ENCODE measurements around the gene NDUFAB1. TPM values are rescaled to one million over a fixed set of nuclear protein-coding genes. Genes with fewer than 3 reads are reported as not detected.

NDUFAB1 gene
- total and polyA plus RNA-seq, 2 donors from 2014 or later: 66.6 to 374 TPM

DNA sequence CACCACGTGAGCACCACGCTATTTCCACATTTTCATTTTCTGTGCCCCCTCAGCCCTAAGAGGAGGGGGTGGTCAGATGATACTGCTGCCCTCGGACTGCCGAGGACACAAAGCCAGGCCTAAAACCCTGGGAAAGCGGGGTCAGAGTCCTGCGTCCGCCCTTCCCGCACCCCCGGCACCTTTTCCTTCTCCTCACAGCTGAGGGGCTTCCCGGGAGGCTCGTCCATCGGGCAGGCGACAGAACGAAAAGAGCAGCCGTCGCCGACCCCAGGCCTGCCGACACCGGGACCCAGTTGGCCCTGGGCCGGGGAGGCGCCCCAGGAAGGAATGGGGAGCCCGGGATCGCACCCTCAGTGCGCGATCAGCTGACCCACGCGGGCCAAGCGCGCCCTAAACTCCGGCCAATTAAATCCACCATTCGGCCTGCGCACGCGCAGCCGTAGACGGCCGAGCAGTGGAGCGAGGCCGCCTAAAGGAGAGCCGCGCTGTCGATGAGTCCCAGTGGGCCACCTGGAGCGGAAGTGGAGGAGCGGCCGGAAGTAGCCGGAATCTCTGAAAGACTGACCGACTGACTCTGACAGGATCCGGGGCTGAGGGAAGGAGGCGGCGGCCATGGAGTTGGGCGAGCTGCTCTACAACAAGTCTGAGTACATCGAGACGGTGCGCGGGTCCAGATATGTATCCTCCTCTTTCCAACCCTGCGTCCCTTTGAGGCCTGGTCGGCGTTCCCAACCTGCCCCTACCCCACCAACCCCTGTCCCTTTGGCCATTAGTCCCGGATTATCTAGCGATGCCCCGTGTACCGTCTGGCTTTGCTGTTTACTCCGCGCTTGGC is 45.0 kb upstream of the NDUFAB1 start, which contains the start of the genes DCTN5 and PALB2:
Gene DCTN5 (plus strand): TSS at position 536 of the 835 bp plus-strand sequence. CDS start 77 bp downstream, at position 613.
Gene PALB2 (minus strand): TSS at position 380 of the 835 bp plus-strand sequence. CDS start 153 bp downstream, at position 227.
- no peak for FAIRE-seq
- Histone ChIP-seq H3K4me1 (ENCODE audit: control insufficient read depth in 2 of 3, insufficient read depth in 2 of 3, low read depth in 1 of 3, low read length in 3 of 3) (peaks cover 0 to 15% (median 3%) of the 10 kb centered on the region in 3 donors), H3K36me3 (ENCODE audit: control insufficient read depth in 2 of 3, insufficient read depth in 3 of 3, low read length in 3 of 3) (peaks cover 4 to 7% (median 7%) of the 10 kb centered on the region in 3 donors), H3K9ac (ENCODE audit: low read length in 3 of 3) (peak within 1 kb of the TSS; percentile 82 to 97 (median 93)), H3K27ac (ENCODE audit: low read depth in 2 of 2, low read length in 2 of 2) (peak within 1 kb of the TSS; percentile 55 to 76), H3K9me3 (ENCODE audit: control insufficient read depth in 2 of 3, insufficient read depth in 1 of 3, low read length in 3 of 3) (no peaks in the 10 kb centered on the region), H3K27me3 (ENCODE audit: control insufficient read depth, insufficient read depth, low read length) (no peaks in the 10 kb centered on the region), H3K4me3 (ENCODE audit: low read length in 3 of 3) (peak within 1 kb of the TSS; percentile 66 to 99 (median 99))
- TF ChIP-seq, protein P1, sequence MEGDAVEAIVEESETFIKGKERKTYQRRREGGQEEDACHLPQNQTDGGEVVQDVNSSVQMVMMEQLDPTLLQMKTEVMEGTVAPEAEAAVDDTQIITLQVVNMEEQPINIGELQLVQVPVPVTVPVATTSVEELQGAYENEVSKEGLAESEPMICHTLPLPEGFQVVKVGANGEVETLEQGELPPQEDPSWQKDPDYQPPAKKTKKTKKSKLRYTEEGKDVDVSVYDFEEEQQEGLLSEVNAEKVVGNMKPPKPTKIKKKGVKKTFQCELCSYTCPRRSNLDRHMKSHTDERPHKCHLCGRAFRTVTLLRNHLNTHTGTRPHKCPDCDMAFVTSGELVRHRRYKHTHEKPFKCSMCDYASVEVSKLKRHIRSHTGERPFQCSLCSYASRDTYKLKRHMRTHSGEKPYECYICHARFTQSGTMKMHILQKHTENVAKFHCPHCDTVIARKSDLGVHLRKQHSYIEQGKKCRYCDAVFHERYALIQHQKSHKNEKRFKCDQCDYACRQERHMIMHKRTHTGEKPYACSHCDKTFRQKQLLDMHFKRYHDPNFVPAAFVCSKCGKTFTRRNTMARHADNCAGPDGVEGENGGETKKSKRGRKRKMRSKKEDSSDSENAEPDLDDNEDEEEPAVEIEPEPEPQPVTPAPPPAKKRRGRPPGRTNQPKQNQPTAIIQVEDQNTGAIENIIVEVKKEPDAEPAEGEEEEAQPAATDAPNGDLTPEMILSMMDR (IDR thresholded peaks at IDR 0.05; ENCODE audit: borderline replicate concordance, extremely low read depth, insufficient read depth): no peak
- DNase-seq: peak; percentile 92 to 98 (median 96)
- intact Hi-C loops (cut with DNase I): no loop called here

DNA sequence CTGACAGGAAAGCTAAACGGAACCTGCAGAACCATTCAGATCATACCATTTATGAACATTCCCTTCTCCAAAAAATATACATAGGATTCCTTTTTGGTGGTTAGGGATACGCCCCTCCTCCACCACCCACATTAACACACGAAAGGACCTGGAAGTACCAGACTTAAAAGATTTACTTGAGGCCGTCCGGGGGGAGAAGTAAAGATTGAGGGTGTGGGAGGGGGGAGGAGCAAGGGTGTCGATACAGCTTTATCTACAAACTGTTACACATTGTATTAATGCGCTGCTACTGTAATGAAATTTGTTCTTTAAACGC is 44.5 kb upstream of the NDUFAB1 start:
- DNase-seq (no peak), FAIRE-seq (no peak)
- Histone ChIP-seq H3K27me3 (ENCODE audit: control insufficient read depth, insufficient read depth, low read length) (no peaks in the 10 kb centered on the region), H3K4me3 (ENCODE audit: low read length in 3 of 3) (peak overlapping the region; percentile 66 to 99 (median 99)), H3K9ac (ENCODE audit: low read length in 3 of 3) (peak overlapping the region; percentile 82 to 97 (median 89)), H3K9me3 (ENCODE audit: control insufficient read depth in 2 of 3, insufficient read depth in 1 of 3, low read length in 3 of 3) (no peaks in the 10 kb centered on the region), H3K27ac (ENCODE audit: low read depth in 2 of 2, low read length in 2 of 2) (peak overlapping the region; percentile 47 to 76), H3K4me1 (ENCODE audit: control insufficient read depth in 2 of 3, insufficient read depth in 2 of 3, low read depth in 1 of 3, low read length in 3 of 3) (peaks cover 0 to 15% (median 3%) of the 10 kb centered on the region in 3 donors), H3K36me3 (ENCODE audit: control insufficient read depth in 2 of 3, insufficient read depth in 3 of 3, low read length in 3 of 3) (peaks cover 3 to 10% (median 6%) of the 10 kb centered on the region in 3 donors)
- TF ChIP-seq, protein P1 (IDR thresholded peaks at IDR 0.05; ENCODE audit: borderline replicate concordance, extremely low read depth, insufficient read depth): no peak
- intact Hi-C loops (cut with DNase I): no loop called here

DNA sequence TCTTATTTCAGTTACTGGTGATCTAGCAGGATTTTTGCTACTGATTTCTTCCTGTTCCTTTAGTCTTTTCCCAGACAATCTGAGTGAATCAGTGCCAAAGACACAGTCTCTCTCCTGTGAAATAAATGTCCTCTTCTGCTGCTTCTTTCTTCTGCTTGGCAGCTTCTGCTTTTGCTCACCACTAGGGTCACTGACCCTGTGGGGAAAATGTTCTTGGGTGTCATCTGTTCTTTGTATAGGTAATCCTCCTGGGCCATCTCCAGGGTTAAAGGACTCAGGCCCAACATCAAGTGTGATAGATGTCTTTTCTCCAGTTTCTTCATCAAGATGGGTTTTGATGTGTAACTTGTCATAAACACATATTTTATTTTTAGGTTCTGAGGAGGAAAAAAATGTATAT is 39.8 kb upstream of the NDUFAB1 start:
- Histone ChIP-seq H3K36me3 (ENCODE audit: control insufficient read depth in 2 of 3, insufficient read depth in 3 of 3, low read length in 3 of 3) (peaks cover 4 to 12% (median 4%) of the 10 kb centered on the region in 3 donors), H3K4me1 (ENCODE audit: control insufficient read depth in 2 of 3, insufficient read depth in 2 of 3, low read depth in 1 of 3, low read length in 3 of 3) (peaks cover 0 to 10% (median 0%) of the 10 kb centered on the region in 3 donors), H3K27ac (ENCODE audit: low read depth in 2 of 2, low read length in 2 of 2) (no peak overlapping the region), H3K9ac (ENCODE audit: low read length in 3 of 3) (no peak overlapping the region), H3K4me3 (ENCODE audit: low read length in 3 of 3) (no peak overlapping the region), H3K27me3 (ENCODE audit: control insufficient read depth, insufficient read depth, low read length) (no peaks in the 10 kb centered on the region), H3K9me3 (ENCODE audit: control insufficient read depth in 2 of 3, insufficient read depth in 1 of 3, low read length in 3 of 3) (no peaks in the 10 kb centered on the region)
- TF ChIP-seq, protein P1 (IDR thresholded peaks at IDR 0.05; ENCODE audit: borderline replicate concordance, extremely low read depth, insufficient read depth): no peak
- intact Hi-C loops (cut with DNase I): no loop called here
- FAIRE-seq (no peak), DNase-seq (no peak)

All from kidney (tissue), 14 donors.